ENCODE data around the gene CKS1B. TPM values are rescaled to one million over a fixed set of nuclear protein-coding genes. Genes with fewer than 3 reads are reported as not detected.

CKS1B gene
- total RNA-seq, 1 experiment from 2014 or later, result 258 TPM

GRCh38 chr1:154936555-154937084, 37.9 kb upstream of the CKS1B start, which contains the start of gene PMVK (continued):
- TF ChIP-seq CTCF (IDR thresholded peaks at IDR 0.05), result no peak
- TF ChIP-seq, protein P1, sequence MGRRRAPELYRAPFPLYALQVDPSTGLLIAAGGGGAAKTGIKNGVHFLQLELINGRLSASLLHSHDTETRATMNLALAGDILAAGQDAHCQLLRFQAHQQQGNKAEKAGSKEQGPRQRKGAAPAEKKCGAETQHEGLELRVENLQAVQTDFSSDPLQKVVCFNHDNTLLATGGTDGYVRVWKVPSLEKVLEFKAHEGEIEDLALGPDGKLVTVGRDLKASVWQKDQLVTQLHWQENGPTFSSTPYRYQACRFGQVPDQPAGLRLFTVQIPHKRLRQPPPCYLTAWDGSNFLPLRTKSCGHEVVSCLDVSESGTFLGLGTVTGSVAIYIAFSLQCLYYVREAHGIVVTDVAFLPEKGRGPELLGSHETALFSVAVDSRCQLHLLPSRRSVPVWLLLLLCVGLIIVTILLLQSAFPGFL (CRISPR knock-in tag; IDR thresholded peaks at IDR 0.05; ENCODE audit: borderline replicate concordance), result peak; percentile 87; the same call in 1 of the 2 replicates
- TF ChIP-seq CBFB (CRISPR knock-in tag; IDR thresholded peaks at IDR 0.05; ENCODE audit: low read depth), result no peak
- TF ChIP-seq, protein P2, sequence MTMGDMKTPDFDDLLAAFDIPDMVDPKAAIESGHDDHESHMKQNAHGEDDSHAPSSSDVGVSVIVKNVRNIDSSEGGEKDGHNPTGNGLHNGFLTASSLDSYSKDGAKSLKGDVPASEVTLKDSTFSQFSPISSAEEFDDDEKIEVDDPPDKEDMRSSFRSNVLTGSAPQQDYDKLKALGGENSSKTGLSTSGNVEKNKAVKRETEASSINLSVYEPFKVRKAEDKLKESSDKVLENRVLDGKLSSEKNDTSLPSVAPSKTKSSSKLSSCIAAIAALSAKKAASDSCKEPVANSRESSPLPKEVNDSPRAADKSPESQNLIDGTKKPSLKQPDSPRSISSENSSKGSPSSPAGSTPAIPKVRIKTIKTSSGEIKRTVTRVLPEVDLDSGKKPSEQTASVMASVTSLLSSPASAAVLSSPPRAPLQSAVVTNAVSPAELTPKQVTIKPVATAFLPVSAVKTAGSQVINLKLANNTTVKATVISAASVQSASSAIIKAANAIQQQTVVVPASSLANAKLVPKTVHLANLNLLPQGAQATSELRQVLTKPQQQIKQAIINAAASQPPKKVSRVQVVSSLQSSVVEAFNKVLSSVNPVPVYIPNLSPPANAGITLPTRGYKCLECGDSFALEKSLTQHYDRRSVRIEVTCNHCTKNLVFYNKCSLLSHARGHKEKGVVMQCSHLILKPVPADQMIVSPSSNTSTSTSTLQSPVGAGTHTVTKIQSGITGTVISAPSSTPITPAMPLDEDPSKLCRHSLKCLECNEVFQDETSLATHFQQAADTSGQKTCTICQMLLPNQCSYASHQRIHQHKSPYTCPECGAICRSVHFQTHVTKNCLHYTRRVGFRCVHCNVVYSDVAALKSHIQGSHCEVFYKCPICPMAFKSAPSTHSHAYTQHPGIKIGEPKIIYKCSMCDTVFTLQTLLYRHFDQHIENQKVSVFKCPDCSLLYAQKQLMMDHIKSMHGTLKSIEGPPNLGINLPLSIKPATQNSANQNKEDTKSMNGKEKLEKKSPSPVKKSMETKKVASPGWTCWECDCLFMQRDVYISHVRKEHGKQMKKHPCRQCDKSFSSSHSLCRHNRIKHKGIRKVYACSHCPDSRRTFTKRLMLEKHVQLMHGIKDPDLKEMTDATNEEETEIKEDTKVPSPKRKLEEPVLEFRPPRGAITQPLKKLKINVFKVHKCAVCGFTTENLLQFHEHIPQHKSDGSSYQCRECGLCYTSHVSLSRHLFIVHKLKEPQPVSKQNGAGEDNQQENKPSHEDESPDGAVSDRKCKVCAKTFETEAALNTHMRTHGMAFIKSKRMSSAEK (CRISPR knock-in tag; IDR thresholded peaks at IDR 0.05; ENCODE audit: borderline replicate concordance), result no peak
- no peak for TF ChIP-seq GRHL2 (CRISPR knock-in tag; IDR thresholded peaks at IDR 0.05; ENCODE audit: insufficient replicate concordance, severe bottlenecking)
- TF ChIP-seq ESRRA (CRISPR knock-in tag; IDR thresholded peaks at IDR 0.05; ENCODE audit: borderline replicate concordance), result peak; percentile 94
- no peak for TF ChIP-seq ZNF396 (CRISPR knock-in tag; IDR thresholded peaks at IDR 0.05; ENCODE audit: borderline replicate concordance)
- no peak for TF ChIP-seq JAZF1 (CRISPR knock-in tag; IDR thresholded peaks at IDR 0.05)
- TF ChIP-seq ZNF138 (CRISPR knock-in tag; conservative IDR thresholded peaks at IDR 0.05), result peak; percentile 79; the same call in 1 of the 2 replicates
- TF ChIP-seq JUN (CRISPR knock-in tag; IDR thresholded peaks at IDR 0.05), result peak; percentile 90

GRCh38 chr1:154937085-154937987, 37.1 kb upstream of the CKS1B start:
- Mint-ChIP-seq H3K4me3 (peak overlapping the region; percentile 92), H3K9me3 (no peaks in the 10 kb centered on the region), H3K27me3 (ENCODE audit: low read depth) (peaks cover 3% of the 10 kb centered on the region; the same call in 1 of the 2 replicates), H3K36me3 (no peaks in the 10 kb centered on the region; the same call in 1 of the 2 replicates), H3K4me1 (peaks cover 26% of the 10 kb centered on the region), H3K27ac (peak overlapping the region; percentile 99)
- DNase-seq (ENCODE audit: low spot score) (peak; percentile 83), ATAC-seq (peak; percentile 74)
- TF ChIP-seq CREM (CRISPR knock-in tag; IDR thresholded peaks at IDR 0.05) (peak; percentile 85; the same call in 1 of the 2 replicates), CBFB (CRISPR knock-in tag; IDR thresholded peaks at IDR 0.05; ENCODE audit: low read depth) (no peak)
- CTCF ChIA-PET, result interaction anchor here (0.8 to 1.8 kb wide), 26 partner anchors 8 to 458 kb away, joined by 3 to 14 read pairs (median 4); partner anchors contain the start of genes FLAD1, KCNN3, PYGO2 and SHC1
- POLR2A ChIA-PET, result interaction anchor here (0.5 to 2.6 kb wide), 10 partner anchors 9 to 776 kb away, joined by 3 to 18 read pairs (median 3); partner anchors contain the start of genes FLAD1 and PBXIP1

DNA sequence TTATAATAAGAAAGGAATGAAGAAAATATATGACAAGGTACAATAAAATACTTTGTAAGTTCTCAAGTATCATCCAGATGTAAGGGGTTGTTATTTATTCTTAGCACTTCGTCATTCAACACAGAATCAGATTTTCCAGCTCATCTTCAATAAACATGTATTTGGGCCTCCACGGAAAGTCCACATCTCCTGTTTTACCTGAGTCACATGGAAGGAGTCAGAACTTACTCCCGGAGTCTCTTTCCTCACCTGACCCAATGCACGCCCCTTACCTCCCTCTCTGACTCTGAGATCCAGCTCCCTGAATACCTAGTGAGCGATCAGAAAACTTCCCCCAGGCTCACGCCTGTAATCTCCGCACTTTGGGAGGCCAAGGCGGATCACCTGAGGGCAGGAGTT, 36.5 kb upstream of the CKS1B start:
- CTCF ChIA-PET, result interaction anchor here (0.8 to 1.0 kb wide), 3 partner anchors 33 to 378 kb away, joined by 3 to 6 read pairs (median 4); partner anchors contain the start of gene SHC1
- ATAC-seq (no peak), DNase-seq (ENCODE audit: low spot score) (no peak)
- H3K27ac Mint-ChIP-seq, result peak overlapping the region; percentile 99
- POLR2A ChIA-PET, result interaction anchor here (0.6 kb wide), 1 partner anchor 776 kb away, joined by 3 read pairs; no protein-coding TSS in a partner anchor
- TF ChIP-seq MYBL2 (CRISPR knock-in tag; IDR thresholded peaks at IDR 0.05) (no peak), USF2 (CRISPR knock-in tag; IDR thresholded peaks at IDR 0.05) (no peak), RORB (CRISPR knock-in tag; IDR thresholded peaks at IDR 0.05) (no peak), ZNF671 (CRISPR knock-in tag; IDR thresholded peaks at IDR 0.05) (no peak), ESRRA (CRISPR knock-in tag; IDR thresholded peaks at IDR 0.05; ENCODE audit: borderline replicate concordance) (no peak)
- TF ChIP-seq, protein P3, sequence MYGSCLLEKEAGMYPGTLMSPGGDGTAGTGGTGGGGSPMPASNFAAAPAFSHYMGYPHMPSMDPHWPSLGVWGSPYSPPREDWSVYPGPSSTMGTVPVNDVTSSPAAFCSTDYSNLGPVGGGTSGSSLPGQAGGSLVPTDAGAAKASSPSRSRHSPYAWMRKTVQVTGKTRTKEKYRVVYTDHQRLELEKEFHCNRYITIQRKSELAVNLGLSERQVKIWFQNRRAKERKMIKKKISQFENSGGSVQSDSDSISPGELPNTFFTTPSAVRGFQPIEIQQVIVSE (CRISPR knock-in tag; IDR thresholded peaks at IDR 0.05; ENCODE audit: borderline replicate concordance), result no peak
- no peaks in the 10 kb centered on the region; the same call in 1 of the 2 replicates for H3K36me3 Mint-ChIP-seq
- H3K4me1 Mint-ChIP-seq, result peaks cover 26% of the 10 kb centered on the region
- no peaks in the 10 kb centered on the region for H3K9me3 Mint-ChIP-seq
- peak overlapping the region; percentile 92 for H3K4me3 Mint-ChIP-seq
- H3K27me3 Mint-ChIP-seq (ENCODE audit: low read depth), result peaks cover 3% of the 10 kb centered on the region; the same call in 1 of the 2 replicates
